HG03439 (cell line): Measurements from ENCODE around the gene MLN.
"Not testable (repeated sequence)": the region's sequence is repeated elsewhere in the genome, so short reads cannot be mapped to it uniquely, and the experiment has no call there.

Experiments used
- ATAC-seq: cut with Tn5 transposase; IDR thresholded peaks from one replicate; pipeline ENCODE4 v1.9.1; 2021; ENCODE audit warnings: mild to moderate bottlenecking, moderate library complexity; ENCODE audit not compliant: unreplicated experiment

MLN gene

DNA sequence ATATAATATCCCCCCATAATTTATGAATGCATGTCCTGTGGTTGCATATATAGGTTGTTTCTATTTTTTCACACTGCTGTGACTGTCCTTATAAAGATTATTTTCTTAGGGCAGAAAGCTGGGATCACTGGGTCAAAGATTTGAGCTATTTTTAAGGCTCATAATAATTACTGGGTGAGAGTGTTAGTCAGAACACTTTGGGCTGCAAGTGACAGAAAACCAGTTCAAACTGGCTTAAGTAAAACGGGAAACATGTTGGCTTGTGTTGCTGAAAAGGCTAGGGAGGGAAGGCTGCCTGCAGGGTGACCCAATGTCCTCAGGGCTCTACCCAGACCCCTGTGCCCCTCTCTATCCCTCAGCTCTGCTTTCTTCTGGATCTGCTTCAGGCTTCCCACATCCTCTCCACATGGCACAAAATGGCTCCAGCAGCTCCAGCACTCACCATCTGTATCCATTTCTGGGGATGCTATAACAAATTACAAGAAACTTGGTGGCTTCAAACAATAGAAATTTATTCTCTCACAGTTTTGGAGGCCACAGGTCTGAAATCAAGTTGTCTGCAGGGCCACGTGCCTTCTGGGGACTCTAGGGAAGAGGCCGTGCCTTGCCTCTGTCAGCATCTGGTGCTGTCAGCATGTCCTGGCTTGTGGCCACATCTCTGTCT lies 33.1 kb upstream of the MLN start:
- no peak for ATAC-seq

DNA sequence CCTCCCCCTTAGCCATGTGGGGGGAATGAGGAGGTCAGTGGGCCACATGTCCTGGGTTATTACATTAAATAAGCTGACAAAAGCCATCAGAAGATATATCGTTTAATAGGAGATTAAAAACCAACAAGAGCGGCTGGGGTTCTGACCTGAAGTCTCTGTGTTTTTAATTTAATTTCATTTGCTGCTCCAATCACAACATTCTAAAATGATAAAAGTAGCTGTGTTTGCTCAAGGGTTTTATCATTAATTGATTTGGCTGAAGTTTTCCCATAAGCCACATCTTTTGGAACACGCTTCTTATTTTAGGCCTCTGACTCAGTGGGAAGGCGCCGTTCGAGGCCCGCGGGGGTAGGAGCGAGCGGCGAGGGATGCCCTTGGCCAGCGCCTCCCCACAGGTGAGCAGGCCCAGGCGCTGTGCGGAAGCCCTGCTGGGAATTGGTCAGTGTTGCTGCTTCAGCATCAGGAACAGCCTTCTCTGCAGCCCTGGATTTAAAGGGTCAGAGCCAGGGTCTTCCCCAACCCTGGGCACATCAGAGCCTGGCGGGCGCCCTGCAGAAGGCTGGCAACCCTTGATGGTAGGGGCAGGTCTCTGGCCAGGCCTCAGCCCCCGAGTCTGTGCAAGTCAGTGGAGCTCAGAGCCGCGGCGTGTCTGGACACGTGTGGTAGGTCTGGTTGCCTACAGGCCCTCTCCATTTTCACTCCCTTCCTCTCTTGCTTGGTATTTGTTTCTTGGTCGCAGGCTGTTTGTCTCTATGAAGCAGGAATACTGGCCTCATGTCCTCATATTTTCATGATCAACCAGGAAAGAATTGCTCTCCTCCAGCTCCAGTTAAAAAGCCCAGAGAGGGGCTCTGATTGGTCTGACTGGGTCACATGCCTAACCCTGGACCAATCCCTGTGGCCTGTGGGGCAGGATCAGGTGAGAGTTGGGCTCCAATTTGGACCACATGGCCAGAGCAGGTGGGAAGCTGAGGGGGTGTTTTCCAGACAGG lies 30.9 kb upstream of the MLN start:
- no peak for ATAC-seq

- ATAC-seq, result no peak
These were observed 29.8 kb upstream of the MLN start for GRCh38 chr6:33833599-33833998.

DNA sequence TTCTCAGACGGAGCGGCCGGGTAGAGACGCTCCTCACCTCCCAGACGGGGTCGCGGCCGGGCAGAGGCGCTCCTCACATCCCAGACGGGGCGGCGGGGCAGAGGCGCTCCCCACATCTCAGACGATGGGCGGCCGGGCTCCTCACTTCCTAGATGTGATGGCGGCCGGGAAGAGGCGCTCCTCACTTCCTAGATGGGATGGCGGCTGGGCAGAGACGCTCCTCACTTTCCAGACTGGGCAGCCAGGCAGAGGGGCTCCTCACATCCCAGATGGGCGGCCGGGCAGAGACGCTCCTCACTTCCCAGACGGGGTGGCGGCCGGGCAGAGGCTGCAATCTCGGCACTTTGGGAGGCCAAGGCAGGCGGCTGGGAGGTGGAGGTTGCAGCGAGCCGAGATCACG lies 29.0 kb upstream of the MLN start:
- not testable (repeated sequence) for ATAC-seq

GRCh38 chr6:33831725-33832124 lies 27.9 kb upstream of the MLN start:
- not testable (repeated sequence) for ATAC-seq

DNA sequence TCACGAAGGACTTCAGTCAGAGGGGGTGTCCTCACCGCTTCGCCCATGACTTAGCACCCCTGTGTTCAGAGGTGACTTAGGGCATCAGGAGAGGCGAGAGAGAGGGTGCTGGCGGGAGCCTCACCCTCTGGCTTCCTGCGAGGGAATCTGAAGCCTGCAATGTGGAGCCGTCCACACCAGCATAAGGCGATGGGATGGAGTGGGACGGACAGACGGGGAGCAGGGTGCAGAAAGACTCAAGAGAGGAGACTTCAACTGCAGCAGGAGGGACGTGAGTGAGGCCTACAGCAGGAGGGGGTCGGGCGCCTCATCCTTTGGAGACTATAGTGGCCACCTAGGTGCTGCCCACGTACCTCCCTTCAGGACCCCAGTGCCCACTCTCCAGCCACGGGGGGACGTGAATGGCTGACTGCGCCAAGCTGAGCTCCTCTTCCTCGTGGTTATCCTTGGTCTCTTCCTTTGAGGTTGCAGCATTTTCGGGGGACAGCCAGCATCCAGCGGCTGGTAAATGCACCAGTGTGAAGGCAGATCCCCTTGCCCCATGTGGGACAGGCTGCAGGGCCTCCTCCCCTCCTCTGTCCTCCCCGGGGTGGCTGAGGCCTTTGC lies 26.9 kb upstream of the MLN start:
- no peak for ATAC-seq

GRCh38 chr6:33828764-33829731 lies 25.2 kb upstream of the MLN start:
- ATAC-seq, result no peak

DNA sequence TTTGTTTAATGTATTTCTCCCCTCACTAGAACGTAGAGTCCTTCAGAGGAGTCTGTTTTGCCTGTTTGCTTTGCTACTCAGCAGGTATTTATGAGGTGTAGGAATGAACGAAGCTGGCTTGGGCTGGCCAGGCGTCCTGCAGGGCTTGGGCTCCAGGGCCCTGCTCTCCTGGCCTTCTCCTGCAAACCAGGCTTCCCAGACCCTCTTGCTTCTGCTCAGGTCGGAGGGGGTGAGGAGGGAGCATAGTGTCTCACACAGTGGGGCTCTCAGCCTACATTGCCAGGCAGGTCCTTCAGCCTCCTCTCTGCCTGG lies 24.6 kb upstream of the MLN start:
- ATAC-seq, result no peak

- ATAC-seq, result no peak
These were observed 24.0 kb upstream of the MLN start for GRCh38 chr6:33827546-33828451.

DNA sequence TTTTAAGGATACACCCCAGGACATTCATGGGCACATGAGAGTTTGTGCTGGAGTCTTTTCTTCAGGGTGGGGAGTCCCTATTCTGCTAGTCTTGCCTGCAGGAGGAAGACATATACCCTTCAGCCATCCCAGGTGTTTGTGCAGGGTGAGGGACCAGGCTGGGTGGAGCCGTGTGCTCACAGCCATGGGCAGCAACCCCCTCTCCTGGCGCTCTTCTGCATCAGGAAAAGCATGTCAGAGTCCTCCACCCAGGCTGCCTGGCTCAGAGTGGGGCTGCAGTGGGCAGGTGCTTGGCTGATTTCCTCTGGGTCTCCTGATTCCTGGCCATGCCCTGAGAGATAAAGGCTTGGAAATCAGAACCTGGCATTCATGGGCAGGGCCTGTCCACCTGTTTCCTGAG lies 22.7 kb upstream of the MLN start:
- no peak for ATAC-seq

DNA sequence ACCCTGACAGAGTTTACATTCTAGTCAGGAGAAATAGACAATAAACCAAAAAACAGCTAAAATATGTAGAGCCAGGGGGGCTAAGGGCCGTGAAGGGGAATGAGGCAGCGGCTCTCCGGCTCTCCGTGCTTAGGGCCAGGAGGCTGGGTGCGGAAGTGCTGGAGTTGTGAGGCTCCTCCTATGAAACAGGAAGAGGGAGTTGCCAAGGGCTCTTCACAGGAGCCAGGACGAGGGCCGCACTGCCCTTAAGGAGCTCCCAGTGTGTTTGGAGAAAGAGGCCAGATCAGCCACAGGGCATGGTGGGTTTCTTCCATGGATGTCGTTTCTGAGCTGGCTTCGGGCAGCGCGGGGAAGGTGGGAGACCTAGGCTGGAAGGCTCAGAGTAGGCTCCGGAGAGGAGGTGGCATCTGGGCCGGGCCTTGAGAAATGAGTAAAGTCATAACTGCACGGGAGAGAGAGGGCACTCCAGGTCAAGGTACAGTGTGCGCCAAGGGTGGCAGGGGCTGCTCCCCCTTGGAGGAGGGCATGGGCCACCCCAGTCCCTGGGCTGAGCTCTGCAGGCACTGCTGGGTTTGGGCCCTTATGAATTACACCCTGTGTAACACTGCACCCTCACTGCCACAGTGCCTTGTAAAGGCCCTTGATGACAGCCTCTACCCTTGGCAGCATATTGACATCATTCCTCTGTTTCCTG lies 20.8 kb upstream of the MLN start:
- ATAC-seq, result no peak

- no peak for ATAC-seq
These were observed 20.0 kb upstream of the MLN start for GRCh38 chr6:33823806-33824205.

DNA sequence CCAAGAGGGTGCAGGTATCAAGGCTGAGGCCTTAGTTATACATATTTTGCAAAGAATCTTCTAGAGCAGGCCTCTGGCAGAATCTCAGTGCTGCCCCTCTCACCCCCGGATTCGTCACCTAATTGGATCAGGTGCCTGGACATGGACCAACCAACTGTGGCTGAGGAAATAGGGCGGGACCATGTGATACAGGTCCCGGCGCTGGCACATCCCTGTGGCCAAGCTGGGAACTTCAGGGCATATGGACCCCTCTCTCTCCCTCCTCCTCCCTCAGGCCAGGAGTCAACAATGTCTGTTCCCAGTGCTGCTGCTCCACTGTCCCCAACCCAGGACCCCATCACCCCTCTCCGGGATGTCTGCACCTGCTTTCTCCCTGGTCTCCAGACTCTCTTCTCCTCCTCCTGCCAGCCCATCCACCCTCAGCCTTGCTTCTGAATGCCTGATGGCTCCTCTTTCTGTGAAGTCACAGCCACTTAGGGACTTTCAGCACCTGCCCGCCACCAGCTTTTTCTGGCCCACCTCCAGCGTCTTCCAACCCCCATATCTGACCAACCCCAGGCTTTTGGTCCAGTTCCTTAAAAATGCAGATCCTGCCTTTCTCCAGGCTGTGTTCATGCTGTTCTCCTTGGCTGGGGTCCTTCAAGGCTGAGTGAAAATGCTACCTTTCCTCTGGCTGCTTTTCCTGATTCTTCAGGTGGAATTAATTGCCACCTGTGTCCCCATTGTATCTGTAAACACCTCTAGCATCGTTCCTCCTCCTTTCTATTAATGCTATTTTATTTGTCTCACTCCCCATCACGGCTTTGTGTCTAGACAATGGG lies 19.0 kb upstream of the MLN start:
- ATAC-seq, result no peak

DNA sequence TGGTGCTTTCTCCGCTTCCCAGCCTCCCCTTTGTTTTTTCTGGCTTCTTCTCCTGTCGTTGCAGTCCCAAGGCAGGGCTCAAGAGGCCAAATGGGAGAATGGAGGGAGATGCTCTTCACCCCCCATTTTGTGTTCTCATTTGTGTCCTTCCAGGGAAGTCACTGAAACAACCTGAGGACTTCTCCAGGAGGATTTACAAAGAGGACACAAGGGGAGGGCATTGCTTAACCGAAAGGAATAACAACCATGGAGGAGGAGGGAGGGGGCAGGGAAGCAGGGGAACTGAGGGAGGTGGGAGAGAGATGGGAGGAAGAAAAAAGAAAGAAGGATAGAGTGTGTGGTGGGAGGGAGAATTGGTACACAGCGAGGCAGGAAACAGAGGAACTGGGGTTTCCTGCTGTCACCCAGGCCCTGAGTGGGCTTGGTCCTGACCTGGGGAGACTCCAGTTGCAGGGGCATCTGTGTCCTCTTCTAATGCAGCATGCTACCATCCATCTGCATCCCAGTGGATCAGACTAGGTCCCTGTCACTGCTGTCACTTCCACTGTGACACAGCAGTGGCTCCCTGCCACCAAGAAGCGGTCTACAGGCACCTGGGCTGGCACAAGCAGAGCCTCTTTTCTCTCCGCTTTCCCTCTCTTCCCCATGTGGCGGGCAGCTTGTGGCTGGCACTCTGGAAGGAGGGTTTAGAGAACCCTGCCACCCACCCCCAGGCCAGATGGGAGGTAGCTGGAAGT lies 17.1 kb upstream of the MLN start:
- no peak for ATAC-seq

- no peak for ATAC-seq
These were observed 16.4 kb upstream of the MLN start for GRCh38 chr6:33820243-33820642.

DNA sequence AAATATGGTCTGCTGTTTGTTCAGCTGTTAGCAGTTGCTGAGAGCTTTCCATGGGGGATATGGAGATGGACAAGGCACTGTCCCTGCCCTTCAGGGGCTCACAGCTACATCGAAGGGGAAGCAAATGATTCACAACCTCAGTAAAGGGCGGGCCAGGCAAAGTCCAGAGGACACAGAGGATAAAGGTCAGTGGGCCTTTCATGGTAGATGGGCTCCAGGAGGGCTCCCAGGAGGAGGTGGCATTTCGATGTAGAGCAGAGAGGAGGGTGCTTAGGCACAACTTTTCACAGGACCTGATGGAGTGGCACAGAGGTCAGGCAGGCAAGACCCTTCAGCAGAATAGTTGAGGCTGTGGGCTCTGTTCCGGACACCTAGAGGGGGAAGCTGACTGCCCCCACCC lies 15.2 kb upstream of the MLN start:
- ATAC-seq, result no peak

DNA sequence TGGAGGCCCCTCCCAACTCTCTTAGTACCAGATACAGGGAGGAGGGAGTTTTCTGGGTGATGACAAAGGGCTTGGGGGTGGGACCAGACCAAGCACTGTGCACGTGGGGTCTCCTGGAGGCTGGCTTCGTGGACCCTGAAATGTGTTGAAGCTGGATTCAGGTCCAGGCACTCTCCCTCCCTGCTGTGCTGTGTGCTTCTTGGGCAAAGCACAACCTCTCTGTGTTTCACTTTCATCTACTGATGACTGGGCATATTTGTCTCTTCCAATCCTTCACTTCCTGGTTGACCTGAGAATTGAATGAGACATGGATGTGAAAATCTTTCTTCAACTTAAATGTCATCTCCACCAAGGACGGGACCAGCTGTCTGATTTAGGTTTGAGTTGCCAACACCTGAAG lies 14.5 kb upstream of the MLN start:
- ATAC-seq, result no peak

GRCh38 chr6:33817489-33817888 lies 13.7 kb upstream of the MLN start:
- ATAC-seq, result no peak
